GF-D8 (cell line): ENCODE measurements around the gene MAD2L1.

Experiments used
- DNase-seq: peaks from one replicate; lab custom pipeline; 2025; lab: John Stamatoyannopoulos, UW

MAD2L1 gene

DNA sequence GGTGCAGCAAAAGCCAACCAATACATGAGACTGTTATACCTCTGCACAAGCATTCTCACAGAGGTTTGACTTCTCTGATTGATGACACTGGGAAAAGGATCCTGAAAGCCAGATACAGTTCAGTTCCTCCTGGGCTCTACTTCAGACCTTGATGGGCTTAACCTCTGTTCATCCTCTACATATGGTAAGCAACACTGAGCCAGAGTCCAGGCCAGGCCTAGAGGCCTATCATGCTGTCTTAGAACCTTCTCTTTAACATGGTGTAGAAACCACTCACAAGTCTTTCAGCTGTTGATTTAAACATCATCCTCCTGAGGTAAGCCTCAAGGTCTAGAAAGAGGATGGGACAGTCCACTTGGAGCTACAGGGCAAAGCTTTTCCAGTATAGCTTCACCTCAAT is 9.2 kb downstream of the MAD2L1 start:
- no peak for DNase-seq

DNA sequence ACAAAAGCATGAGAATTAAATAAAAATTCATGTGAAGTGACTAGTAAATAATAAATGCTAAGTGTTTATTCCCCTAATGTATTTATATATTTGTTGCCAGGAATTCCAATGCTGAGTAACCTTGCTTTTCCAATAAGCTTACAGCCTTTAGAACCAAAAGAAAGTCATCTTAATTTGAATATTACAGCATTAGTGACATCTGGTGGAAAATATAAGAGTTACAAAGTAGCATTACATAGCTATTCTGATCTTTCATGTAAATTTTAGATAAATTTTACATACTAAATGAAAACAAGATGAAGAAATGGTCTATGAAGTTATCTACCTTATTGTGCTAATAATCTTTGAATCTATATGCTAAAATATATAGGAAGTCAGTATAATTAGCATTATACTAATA is 10.4 kb downstream of the MAD2L1 start:
- DNase-seq = no peak

GRCh38 chr4:120055795-120056194 is 10.9 kb downstream of the MAD2L1 start:
- no peak for DNase-seq

DNA sequence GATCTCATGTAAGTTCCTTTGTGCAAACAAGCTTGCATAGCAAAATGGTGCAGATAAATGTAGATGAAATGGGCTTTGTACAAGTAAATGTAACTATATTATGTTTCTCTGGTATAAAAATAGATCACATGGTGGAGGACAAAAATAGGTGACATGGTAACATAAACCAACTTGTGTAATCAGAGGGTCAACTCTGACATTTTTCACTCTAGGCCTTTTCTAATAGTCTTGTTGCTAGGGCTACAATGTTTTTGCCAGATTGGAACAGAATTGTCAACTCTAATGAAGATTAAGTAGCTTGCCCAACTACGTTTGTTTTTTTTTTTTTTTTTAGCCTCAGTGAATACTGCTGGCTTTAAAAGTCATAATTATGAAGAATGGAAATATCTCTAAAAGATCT is 11.5 kb downstream of the MAD2L1 start:
- DNase-seq = no peak

DNA sequence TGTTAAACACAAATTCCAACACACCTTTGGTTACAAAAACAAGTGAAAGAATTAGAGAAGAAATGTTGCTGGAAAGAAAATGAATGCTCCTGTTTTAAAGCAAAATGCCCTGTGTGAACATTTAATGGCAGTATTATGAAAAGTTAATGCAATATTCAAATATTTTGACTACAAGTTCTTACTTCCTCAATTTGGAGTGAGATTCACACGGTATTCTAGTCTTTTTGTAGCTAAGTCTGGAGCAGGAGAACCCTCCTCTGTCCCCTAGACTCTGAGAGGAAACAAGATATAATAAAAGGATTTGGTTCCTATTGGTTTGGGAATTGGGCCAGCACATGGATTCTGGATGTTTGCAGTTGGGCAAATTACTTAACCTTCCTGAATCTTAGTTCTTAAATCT is 12.7 kb downstream of the MAD2L1 start:
- no peak for DNase-seq

DNA sequence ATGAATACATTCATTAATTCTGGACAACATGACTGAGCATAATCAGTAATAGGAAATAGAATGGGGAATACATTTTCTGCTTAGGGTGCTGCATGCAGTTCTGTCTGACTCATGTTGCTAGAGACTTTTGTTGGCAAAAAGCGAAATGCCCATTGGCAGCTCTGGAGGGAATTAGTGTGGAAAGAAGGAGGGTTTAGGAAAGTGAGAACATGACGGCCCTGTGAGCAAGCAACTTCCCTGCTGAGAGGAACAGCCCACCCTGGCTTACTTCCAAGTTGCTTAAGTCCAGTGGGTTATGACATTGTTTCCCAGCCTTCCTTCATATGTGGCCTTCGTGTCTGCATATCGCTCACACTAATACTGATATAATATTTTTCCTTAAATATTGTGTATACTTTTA is 13.8 kb downstream of the MAD2L1 start:
- no peak for DNase-seq

DNA sequence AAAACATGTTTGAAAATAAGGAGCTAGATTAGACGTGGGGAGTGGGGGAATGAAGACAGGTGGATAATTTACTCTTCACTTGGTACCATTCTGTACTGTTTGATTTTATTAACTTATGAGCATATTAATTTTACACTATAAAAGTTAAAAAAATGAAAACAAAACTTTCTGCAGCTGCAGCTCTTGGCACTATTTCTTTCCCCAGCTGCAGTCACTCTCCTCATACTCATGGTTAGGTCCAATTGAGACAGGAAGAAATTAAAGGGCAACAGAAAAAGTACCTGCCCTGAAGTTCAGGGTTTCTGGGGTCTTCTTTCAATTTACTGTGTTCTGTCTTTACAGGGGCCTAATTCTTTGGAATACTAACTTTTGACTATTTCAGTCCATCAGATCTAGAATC is 15.4 kb downstream of the MAD2L1 start:
- DNase-seq = no peak

DNA sequence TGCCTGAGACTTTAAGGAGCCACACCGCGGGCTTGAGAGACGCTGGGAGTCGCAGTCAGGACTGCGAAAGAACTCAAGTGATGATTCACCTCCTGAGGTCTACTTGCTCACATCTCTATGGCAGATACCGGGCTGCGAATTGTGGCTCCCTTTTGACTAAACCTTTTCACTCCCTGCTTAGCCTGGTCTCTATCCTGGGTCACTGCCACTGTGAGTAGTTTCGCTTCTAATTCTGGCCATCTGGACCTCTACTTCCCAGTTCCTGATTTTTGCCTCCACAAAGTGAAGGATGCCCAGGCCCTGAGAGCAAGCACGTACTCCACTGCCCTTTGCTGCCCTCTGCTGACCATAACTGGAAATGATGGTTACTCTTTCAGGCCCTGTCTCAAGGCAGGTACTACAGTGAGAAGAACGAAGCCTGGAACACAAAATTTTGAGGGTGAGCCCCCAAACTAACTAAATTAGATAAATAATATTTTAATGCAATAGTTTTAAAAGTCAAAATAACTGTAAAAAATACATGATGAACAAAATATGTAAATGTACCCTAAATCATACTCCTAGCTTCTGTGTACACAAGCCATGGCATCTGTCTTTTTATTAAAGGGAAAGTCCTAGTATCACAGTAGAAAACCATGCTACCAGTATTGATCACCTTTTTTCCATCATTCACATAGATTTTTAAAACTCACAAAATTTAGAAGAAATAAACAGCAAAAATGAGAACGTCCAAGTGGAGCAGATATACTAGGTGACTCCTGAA is 16.7 kb downstream of the MAD2L1 start:
- DNase-seq = no peak

DNA sequence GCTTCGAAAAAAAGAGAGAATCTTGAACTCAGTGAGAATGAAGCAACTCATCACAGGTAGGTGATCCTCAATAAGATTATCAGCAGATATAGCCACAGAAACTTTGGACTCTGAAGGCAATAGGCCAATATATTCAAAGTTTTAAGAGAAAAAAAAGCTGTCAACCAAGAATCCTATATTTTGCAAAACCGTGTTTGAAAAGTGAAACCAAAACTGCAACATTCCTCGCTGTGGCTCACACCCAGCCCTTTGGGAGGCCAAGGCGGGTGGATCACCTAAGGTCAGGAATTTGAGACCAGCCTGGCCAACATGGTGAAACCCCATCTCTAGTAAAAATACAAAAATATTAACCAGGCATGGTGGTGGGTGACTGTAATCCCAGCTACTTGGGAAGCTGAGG is 22.8 kb downstream of the MAD2L1 start:
- no peak for DNase-seq

DNA sequence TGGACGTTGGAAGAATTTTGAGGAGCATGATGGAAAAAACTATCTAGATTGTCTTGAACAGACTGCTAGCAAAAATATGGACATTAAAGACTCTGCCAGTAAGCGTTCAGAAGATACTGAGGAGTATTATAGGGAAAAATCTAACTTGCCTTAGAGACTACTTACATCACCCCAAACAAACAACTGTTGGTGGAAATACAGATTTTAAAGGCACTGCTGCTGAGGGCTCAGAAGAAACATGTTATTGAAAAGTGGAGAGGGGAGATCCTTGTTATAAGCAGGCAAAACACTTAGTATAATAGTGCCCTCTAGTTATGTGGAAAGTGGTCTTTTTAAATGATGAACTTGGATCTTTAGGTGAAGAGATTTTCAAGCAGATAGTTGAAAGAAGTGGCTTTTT is 29.2 kb downstream of the MAD2L1 start:
- DNase-seq = no peak

DNA sequence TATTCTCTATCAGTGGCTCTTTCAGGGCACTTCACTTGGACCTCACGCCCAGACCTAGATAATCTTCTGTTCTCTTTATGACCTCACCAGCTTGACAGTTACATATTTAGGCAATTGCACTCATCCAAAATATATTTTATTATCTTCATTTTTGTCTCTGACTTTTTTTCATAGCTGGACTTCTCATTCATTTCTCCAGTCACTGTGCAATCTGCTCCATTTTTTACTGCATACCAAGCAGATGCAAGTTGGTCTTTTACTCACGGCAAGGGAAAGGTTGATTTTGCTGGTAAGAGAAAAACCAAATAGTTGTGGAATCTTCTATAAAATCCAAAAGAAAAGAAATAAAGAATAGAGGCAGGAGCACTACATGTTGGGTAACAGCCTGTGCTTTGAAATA is 31.7 kb downstream of the MAD2L1 start:
- DNase-seq = no peak

- no peak for DNase-seq
Measured at GRCh38 chr4:120026853-120027252, 39.8 kb downstream of the MAD2L1 start.

DNA sequence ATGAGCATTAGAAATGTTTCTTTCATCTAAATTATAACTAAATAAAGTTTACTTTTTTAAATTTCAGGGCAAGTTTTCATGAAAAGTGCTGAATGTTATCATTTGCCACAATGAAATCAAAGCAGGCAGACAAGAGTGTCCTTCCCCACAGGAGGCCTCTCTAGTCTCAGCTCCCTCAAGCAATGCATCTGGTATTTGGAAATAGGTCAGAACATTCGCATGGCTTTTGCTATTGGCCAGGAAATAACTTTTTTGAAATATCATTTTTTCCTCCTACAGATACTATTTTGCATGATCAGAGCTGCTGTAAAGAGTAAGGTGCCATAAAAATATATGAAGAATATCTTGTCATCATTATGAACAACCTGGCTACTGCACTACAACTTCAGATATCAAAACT is 41.1 kb downstream of the MAD2L1 start:
- DNase-seq = no peak

DNA sequence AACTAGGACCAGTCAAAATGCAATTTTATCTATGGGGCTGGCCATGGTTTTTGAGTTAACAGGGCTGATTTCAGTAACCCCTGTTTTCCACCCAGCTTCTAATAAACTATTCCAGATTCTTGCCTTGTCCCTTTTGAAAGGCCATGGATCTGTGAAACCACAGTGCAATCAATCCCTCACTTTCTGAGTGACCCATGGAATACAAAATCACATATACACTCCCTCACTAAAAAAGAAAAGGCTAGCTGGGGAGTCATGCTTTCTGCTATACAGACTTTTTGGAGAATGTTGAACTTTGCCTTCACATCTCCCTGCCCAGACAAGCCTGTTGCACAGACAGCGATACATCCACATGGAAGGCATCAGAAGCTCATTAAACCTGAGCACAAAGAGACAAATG is 47.9 kb downstream of the MAD2L1 start:
- no peak for DNase-seq

GRCh38 chr4:120017939-120018692 is 48.5 kb downstream of the MAD2L1 start:
- DNase-seq = no peak

DNA sequence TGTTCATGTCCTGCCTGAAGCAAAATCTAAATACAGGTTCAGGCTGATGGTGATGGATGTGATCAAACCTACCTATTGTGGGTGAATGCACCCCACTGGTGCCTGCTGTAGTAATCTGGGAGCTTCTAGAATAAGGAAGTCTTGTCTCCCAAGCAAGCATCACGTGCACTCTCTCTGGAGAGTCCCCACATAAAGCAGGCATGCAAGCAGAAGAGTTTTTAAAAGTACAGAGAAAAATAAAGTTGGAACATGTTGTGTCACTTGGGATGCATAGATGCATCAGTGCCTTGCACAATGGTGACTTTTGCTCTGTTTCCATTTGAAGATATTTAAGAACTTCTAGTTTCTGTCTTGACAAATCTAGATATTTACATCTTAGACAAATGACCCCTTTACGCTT is 54.9 kb downstream of the MAD2L1 start:
- no peak for DNase-seq

DNA sequence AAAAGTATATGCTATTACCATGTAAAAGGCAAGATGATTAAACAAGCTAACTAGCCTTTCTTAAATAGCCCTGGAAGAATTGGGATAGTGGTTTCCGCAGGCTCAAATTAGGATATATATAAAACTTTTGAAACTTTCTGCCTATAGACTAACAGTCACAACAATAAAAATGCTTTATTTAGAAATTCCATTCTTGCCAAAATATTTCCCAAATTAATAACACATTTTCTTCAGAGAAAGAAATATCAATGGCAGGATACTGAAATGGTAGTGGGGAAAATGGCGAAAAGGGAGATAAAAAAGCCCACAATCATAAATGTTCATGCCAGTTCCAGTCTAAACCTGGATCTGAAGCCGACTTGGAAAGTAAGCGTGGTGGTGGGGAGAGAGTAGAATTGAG is 56.0 kb downstream of the MAD2L1 start:
- DNase-seq = no peak

- DNase-seq = no peak
Measured at GRCh38 chr4:120009731-120010130, 56.9 kb downstream of the MAD2L1 start.

GRCh38 chr4:120008957-120009356 is 57.7 kb downstream of the MAD2L1 start:
- no peak for DNase-seq

DNA sequence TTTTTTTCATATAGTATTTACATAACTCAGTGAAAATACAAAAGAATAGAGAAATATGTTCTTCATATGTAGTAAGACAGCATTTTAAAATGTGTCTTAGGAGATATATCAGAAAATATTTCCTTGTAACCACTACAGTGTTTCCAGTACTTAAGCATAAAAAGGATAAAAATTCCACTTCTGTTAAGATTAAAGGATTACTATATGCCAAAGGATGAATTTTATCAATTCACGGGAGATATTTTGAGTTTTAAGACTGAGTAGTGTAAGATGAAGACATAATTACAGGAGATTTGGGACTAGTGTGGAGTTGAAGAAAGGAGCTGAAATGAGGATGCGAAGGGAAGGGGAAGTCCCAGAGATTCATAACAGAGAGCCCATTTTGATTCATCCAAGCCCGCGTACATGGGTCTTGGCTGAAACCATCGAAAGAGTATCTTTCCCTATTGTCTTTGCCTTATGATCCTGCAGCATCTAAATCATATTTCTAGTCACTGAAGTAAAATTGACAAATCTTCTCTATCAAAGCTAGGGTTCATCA is 58.7 kb downstream of the MAD2L1 start:
- no peak for DNase-seq

GRCh38 chr4:120007191-120007871 is 59.3 kb downstream of the MAD2L1 start:
- no peak for DNase-seq
